Femur (tissue), 1 donor: ENCODE data around the gene PIEZO2.
"Not testable (repeated sequence)": the region's sequence is repeated elsewhere in the genome, so short reads cannot be mapped to it uniquely, and the experiment has no call there.

ENCODE experiments used
- DNase-seq: peaks from one replicate; pipeline ENCODE4 v3.0.0-alpha.2; 2017

PIEZO2 gene

DNA sequence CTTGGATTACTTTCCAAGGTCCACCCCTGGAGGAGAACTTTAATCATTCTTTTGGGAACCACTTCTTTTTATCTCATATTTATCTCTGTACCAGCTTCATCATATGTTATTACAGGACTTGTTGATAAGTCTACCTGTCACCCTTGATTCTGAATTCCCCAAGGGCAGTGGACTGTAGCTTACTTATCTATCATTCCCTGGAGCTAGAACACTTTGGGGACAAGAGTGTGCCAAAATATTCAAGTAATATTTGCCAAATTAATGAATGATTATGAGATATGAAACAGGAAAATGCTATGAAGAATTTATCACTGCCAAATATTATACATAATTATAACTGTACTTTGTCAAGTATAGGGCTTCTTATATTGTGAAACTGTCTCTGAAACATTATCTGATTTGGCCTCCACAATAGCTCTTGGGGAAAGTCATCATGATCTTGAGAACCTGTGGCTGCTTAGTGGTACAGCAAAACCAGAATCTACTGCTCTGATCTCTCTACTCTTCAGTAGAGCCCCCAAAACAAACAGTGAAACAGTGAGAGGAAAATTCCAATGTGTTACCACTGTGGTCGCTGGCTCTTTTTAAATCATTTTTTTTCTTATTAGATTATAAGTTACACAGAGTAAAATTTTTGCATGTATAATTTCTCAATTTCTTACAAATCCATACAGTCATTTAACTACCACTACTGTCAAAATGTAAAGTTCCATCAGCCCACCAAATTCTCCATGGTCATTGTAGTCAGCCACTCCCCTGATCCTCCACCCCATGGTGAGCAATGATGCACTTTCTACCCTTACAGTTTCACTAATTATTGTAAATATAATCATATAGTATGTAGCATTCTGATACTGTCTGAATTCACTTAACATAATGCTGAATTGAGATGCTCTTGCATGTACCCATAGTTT lies 197.5 kb downstream of the PIEZO2 start:
- DNase-seq: no peak

- no peak for DNase-seq
Observed at GRCh38 chr18:10950876-10951630, 198.3 kb downstream of the PIEZO2 start.

GRCh38 chr18:10950080-10950875 lies 199.1 kb downstream of the PIEZO2 start:
- DNase-seq: no peak

GRCh38 chr18:10949655-10950054 lies 199.7 kb downstream of the PIEZO2 start:
- no peak for DNase-seq

DNA sequence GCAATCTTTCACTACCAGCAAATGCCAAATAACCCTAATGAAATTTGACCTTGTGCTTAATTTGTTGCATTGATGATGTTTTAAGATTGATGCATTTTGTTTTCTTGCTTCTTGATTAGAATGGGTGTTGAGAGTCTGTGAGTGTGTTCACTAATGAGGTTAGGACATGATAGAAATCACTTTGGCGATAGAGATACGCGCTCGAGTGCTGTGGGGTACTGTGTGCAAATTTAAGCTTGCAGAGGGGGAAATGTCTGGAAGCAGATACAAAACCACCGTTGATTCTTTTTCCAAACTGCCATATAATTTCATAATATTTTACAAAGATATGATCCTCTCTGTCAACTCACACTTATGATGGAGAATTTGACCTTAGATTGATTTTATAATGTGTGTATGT lies 200.9 kb downstream of the PIEZO2 start:
- DNase-seq: no peak

GRCh38 chr18:10946058-10946457 lies 203.3 kb downstream of the PIEZO2 start:
- no peak for DNase-seq

- no peak for DNase-seq
Observed at GRCh38 chr18:10942998-10943397, 206.4 kb downstream of the PIEZO2 start.

DNA sequence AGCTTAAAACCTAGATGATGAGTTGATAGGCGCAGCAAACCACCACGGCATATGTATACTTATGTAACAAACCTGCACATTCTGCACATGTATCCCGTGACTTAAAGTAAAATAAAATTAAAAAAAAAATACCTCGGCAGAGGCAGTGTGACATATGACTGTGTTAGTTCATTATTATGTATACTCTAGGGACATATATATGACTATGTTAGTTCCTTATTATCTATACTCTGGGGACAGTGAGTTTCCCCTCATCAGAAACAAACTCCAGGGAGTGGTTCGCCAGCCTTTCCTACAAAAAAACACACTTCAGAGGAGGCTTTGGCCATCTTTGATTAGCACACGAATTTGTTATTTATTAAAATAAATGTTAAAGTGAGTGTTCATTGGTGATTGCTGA lies 209.5 kb downstream of the PIEZO2 start:
- no peak for DNase-seq

GRCh38 chr18:10937743-10938640 lies 211.4 kb downstream of the PIEZO2 start:
- no peak for DNase-seq

- DNase-seq: peak; percentile 38
Observed at GRCh38 chr18:10936176-10937053, 213.0 kb downstream of the PIEZO2 start.

GRCh38 chr18:10935588-10935987 lies 213.8 kb downstream of the PIEZO2 start:
- peak; percentile 38 for DNase-seq

GRCh38 chr18:10933648-10934047 lies 215.7 kb downstream of the PIEZO2 start:
- not testable (repeated sequence) for DNase-seq

DNA sequence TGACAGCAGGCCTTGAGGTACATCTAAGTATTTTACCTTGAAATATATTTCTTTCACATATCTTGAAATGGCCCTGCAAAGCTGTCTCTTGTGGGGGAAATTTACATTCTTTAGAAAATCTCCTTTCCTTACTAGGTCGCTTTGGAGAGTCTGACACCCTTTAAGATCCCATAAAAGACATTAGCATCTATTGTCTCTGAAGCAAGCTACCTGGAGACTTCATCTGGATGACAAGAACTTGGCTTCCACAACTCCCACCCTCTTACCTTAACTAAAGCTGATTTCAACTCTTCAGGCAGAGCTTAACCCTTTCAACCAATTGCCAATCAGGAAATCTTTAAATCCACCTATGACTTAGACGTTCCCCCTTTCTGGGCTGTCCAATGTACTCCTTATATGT lies 219.3 kb downstream of the PIEZO2 start:
- DNase-seq: no peak

DNA sequence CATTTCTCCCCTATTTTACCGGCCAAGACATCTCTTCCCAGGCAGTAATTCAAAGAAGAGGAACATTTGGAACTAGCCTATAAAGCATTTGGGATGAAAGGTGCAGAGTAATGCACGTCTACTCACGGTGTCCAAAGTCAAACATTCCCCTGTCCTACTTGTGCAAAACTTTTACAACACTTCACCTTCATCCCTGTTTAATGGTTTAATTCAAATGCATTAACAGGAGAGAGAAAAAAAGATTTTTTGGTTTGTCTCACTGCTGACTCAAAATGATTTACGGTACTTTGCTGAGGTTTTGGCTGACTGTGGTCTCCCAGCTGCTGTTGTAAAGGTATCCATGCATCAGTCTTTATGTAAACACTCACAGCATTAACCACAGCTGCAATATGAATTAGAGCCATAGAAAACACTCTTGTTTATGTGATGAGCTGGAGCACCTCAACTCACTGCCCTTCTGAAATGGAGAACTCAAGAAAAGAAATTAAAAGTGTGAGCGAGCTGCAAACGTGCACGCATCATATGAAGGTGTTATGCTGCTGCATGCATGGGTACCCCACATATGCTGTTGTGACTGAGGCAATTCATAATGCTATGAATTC lies 220.5 kb downstream of the PIEZO2 start:
- DNase-seq: peak; percentile 60

DNA sequence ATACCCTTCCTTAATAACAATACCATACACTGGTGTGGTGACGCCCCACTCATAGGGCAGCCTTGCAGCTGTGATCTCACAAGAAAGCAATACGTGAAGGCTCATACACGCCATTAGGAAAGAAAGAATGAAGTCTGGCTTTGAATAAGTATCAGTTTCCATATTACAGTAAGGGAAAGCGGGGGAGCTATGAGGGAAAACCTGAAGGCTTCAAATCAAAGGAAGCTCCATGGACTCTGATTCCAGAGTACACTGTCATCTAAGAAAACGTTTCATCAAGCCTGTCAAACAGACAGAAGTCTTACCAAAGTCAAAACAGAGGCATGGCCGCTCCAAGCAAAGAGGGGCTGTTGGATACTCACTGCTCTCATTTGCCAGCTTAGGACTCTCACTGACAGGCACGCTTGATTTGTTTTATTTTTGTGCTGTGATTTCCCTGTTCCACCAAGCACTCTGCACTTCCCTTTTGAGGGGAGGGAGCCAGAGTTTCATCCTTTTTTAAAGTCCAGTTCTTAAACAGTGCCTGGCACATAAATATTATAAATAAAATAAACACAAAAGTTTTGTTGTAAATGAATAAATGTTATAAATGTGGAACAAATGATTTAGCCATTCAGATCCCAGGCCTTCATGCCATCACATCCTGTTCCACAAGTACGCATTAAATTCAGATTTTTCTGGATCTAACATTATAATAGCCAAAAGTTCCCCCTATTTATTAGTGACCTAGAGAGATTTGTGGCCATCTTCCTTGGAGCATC lies 221.2 kb downstream of the PIEZO2 start:
- peak; percentile 54 for DNase-seq

- DNase-seq: peak; percentile 69
Observed at GRCh38 chr18:10927286-10927992, 221.9 kb downstream of the PIEZO2 start.

DNA sequence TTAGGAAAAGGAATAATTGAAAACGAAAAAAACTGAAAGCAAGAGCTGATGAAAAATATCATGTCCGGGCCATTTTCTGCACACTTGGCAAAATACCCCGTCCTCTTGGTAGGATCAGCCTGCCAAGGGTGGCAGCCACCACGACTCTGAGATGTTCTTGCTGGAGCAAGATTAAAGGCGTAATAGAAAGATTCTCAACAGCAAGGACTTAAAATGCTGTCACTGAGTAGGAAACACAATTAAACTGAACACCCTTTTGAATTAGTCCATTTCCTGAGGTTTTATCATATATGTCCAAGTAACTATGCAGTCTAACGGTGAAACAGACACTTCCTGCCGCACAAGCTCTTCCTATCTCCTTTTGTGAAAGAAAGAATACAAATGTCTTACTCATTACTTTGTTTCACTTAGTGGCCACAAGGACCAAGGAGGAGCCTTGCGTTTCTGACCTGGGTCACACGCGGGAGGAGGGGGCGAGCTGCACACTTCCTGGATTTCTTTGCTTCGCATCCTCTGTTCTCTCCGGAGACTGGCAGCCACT lies 222.7 kb downstream of the PIEZO2 start:
- DNase-seq: peak; percentile 71

DNA sequence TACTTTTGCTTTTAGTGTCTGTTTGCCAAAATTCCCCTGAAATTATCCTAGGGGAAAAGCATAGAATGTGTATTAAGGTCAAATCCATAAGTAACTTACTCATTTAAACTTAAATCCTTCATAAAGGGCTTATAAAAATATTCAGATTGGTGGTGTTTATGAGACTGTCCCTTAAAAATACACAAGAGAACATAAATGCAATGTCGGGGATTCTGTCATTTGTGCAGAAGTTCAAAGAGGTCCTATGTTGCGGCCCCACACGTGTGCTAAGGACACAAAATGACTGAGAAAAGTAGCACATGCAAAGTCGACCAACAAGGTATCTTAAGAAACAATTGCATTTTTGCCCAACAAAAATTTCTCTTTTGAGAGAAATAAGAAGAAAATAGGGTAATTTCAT lies 225.1 kb downstream of the PIEZO2 start:
- DNase-seq: no peak

GRCh38 chr18:10923551-10924070 lies 225.8 kb downstream of the PIEZO2 start:
- DNase-seq: no peak
